Epithelial cell of esophagus (primary cell): ENCODE data around the gene C9orf43.

Source experiments
- DNase-seq: peaks from one replicate; pipeline ENCODE4 v3.0.0; 2010; ENCODE audit warnings: low read depth
- H3K4me3 ChIP-seq: 2 replicates; pipeline ENCODE4 v1.5.1; 2011; ENCODE audit warnings: mild to moderate bottlenecking, low read length, control low read depth
- TF ChIP-seq, protein P1 (sequence below): IDR thresholded peaks from 2 replicates; pipeline ENCODE4 v1.5.1; 2011; ENCODE audit warnings: low read depth, mild to moderate bottlenecking, low read length, control low read depth, inconsistent platforms; ENCODE audit not compliant: insufficient read depth; ENCODE audit errors: missing control alignments

The C9orf43 gene

DNA sequence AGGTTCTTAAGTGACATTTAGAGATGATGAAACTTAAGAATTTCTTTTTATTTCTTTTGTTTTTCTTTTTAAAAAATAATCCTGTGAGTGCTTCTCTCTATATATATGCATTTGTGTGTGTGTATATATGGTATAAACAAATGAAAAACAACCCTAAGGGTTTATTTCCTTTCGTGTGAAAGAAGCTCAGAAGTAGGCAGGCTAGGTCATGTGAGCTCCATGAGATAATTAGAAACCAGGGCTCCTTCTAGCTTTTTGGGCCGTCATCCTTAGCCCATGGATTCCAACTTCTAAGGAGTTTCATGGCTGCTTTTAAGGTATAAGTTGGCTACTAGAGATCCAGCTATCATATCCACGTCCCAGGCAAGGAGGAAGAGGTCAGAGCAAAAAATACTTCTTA, 11.2 kb downstream of the C9orf43 start:
- DNase-seq, result no peak
- TF ChIP-seq, protein P1, sequence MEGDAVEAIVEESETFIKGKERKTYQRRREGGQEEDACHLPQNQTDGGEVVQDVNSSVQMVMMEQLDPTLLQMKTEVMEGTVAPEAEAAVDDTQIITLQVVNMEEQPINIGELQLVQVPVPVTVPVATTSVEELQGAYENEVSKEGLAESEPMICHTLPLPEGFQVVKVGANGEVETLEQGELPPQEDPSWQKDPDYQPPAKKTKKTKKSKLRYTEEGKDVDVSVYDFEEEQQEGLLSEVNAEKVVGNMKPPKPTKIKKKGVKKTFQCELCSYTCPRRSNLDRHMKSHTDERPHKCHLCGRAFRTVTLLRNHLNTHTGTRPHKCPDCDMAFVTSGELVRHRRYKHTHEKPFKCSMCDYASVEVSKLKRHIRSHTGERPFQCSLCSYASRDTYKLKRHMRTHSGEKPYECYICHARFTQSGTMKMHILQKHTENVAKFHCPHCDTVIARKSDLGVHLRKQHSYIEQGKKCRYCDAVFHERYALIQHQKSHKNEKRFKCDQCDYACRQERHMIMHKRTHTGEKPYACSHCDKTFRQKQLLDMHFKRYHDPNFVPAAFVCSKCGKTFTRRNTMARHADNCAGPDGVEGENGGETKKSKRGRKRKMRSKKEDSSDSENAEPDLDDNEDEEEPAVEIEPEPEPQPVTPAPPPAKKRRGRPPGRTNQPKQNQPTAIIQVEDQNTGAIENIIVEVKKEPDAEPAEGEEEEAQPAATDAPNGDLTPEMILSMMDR, result no peak
- H3K4me3 ChIP-seq, result no peak overlapping the region

DNA sequence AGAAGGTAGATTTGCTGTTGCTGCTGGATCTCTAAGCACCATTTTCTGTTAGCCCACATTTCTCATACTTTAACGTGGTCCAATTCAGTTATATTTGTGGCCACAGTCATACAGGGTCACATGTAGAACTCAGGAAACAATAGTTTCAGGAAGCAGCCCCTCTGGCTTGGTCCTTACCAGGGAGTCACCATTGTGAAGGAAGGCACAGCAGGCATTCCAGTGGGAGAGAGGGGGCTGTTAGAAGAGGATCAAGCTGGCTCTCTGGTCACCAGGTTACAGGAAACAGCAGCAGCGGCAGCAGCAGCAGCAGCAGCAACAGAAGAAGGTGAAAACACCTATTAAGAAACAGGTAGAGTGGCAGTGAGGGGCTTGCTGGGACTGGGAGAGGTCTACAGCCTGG, 14.5 kb downstream of the C9orf43 start:
- DNase-seq, result no peak
- H3K4me3 ChIP-seq, result no peak overlapping the region
- TF ChIP-seq, protein P1, result no peak

DNA sequence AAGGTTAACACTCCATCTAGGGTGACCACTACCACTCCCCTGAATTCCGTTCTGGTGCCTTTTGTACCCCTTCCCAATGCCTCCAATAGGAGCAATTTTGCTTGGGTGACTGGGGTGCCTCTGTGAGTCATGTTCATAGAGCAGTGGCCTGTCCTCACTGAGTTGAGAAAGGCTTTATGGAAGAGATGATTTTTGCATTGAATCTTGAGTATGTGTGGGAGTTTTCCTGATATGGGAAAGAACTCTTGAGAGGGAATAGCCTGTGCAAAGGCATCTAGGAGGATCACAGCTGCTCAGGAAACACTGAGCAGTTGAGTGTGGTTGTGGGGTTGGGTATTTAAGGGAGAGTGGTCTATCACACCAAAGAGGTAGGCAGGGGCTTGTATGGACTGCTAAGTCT, 16.2 kb downstream of the C9orf43 start:
- H3K4me3 ChIP-seq, result no peak overlapping the region
- TF ChIP-seq, protein P1, result no peak
- no peak for DNase-seq

DNA sequence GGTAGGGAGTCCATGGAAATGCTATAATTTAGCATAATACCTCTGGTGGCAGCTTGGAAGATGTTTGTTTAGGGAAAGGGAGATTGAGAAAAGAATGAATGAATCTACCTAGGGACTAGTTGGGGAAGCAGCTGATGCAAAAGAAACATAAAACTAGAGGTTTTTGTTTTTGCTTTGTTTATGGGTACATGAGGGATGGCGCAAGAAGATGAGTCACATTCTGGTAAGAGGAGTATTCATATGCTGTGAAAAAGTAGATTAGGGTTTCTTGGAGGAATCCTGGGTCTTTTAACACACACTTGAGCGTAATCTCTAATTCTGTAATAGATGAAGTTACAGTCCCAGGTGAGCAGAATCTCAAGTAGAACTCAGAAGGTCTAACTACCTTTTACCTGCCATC, 17.1 kb downstream of the C9orf43 start:
- TF ChIP-seq, protein P1, result no peak
- H3K4me3 ChIP-seq, result no peak overlapping the region
- DNase-seq, result peak; percentile 58

DNA sequence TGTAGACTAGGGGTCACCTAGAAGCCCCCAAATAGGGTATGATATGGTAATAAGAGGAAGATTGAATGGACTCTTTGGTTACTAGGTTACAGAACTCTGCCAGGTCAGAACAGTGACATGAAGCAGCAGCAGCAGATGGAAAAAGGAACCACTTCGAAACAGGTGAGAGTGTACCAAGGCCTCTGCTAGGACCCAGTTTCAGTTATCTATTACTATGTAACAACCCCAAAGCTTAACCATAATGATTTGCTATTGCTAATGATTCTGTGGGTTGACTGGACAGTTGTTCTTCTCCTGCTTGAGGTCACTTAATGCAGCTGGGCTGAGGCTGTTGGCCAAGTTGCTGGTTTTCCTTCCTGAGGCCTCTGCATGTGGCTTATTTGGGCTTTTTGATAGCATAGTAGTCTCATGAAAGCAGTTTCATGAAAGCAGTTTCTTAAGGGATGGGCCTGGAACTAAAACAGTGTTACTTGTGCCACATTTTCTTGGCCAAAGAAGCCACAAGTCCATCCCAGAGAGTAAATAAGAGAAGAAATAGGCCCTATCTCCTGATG, 17.6 kb downstream of the C9orf43 start:
- no peak overlapping the region for H3K4me3 ChIP-seq
- TF ChIP-seq, protein P1, result no peak
- no peak for DNase-seq

DNA sequence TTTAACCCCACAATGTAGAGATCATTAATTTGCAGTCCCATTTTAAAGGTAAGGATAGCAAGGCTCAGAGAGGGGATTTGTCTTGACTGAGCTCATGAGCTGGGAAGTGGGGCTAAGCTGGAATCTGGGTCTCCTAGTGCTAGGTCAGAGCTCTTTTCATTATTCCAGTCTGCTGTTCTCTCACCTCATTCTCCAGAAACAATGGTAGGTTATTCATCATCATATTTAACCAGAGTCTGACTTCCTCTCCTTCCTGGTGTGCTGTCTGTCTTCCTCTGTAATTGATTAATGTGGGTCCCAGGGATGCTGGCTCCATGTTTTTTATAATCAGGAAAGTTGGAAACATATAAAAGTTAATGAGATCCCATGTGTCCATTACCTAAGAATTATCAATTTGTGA, 20.6 kb downstream of the C9orf43 start:
- TF ChIP-seq, protein P1, result no peak
- H3K4me3 ChIP-seq, result no peak overlapping the region
- DNase-seq, result no peak
